Astrocyte (in vitro differentiated cells and primary cell): ENCODE measurements around the gene BRMS1. TPM values are rescaled to one million over a fixed set of nuclear protein-coding genes. Genes with fewer than 3 reads are reported as not detected.

Experiments
- DNase-seq: peaks from one replicate; pipeline ENCODE4 v3.0.0-alpha.2; 2010; ENCODE audit warnings: low read depth
- FAIRE-seq: peaks from 2 replicates; lab custom pipeline; 2011; peaks lifted over from hg19 to GRCh38; lab: Jason Lieb, UNC
- H2AFZ ChIP-seq: 2 replicates; pipeline ENCODE4 v1.6.0; 2012; ENCODE audit warnings: low read depth, low read length, inconsistent platforms
- H3K27ac ChIP-seq: 2 replicates; pipeline ENCODE4 v1.5.1; 2011; ENCODE audit warnings: low read depth, low read length, inconsistent platforms
- H3K27me3 ChIP-seq: 2 replicates; pipeline ENCODE4 v1.6.0; 2011; ENCODE audit warnings: low read length, inconsistent platforms; ENCODE audit not compliant: insufficient read depth
- H3K36me3 ChIP-seq: 2 replicates; pipeline ENCODE4 v1.5.1; 2011; ENCODE audit warnings: low read length, inconsistent platforms; ENCODE audit not compliant: insufficient read depth
- H3K4me1 ChIP-seq: 2 replicates; pipeline ENCODE4 v1.5.1; 2011; ENCODE audit warnings: low read length, inconsistent platforms; ENCODE audit not compliant: insufficient read depth
- H3K4me2 ChIP-seq: 2 replicates; pipeline ENCODE4 v1.6.0; 2012; ENCODE audit warnings: low read length, inconsistent platforms
- H3K4me3 ChIP-seq: 2 replicates; pipeline ENCODE4 v1.5.1; 2011; ENCODE audit warnings: low read depth, mild to moderate bottlenecking, low read length, inconsistent platforms; ENCODE audit not compliant: insufficient read depth
- H3K79me2 ChIP-seq: 2 replicates; pipeline ENCODE4 v1.6.0; 2012; ENCODE audit warnings: mild to moderate bottlenecking, low read length, inconsistent platforms; ENCODE audit not compliant: insufficient read depth
- H3K9ac ChIP-seq: 2 replicates; pipeline ENCODE4 v1.6.0; 2012; ENCODE audit warnings: mild to moderate bottlenecking, low read length, inconsistent platforms
- H3K9me3 ChIP-seq: 2 replicates; pipeline ENCODE4 v1.5.1; 2012; ENCODE audit warnings: low read depth, mild to moderate bottlenecking, low read length, inconsistent platforms; ENCODE audit not compliant: insufficient read depth
- H4K20me1 ChIP-seq: 2 replicates; pipeline ENCODE4 v1.6.0; 2012; ENCODE audit warnings: low read length, inconsistent platforms; ENCODE audit not compliant: insufficient read depth
- H3K27ac Mint-ChIP-seq: one replicate; pipeline ENCODE4 v1.8.0; 2021; ENCODE audit warnings: mild to moderate bottlenecking, mixed read lengths; ENCODE audit not compliant: unreplicated experiment
- H3K27me3 Mint-ChIP-seq: one replicate; pipeline ENCODE4 v1.8.0; 2021; ENCODE audit warnings: low read depth, mixed read lengths; ENCODE audit not compliant: unreplicated experiment
- H3K36me3 Mint-ChIP-seq: one replicate; pipeline ENCODE4 v1.8.0; 2021; ENCODE audit warnings: low read depth, mixed read lengths; ENCODE audit not compliant: unreplicated experiment
- H3K4me1 Mint-ChIP-seq: one replicate; pipeline ENCODE4 v1.8.0; 2021; ENCODE audit warnings: low read depth, mixed read lengths; ENCODE audit not compliant: unreplicated experiment
- H3K4me3 Mint-ChIP-seq: one replicate; pipeline ENCODE4 v1.8.0; 2021; ENCODE audit warnings: mild to moderate bottlenecking, moderate library complexity, mixed read lengths; ENCODE audit not compliant: unreplicated experiment
- H3K9me3 Mint-ChIP-seq: one replicate; pipeline ENCODE4 v1.8.0; 2021; ENCODE audit warnings: mild to moderate bottlenecking, mixed read lengths; ENCODE audit not compliant: unreplicated experiment
- CTCF ChIP-seq: IDR thresholded peaks from 2 replicates; pipeline ENCODE4 v1.5.1; 2011; ENCODE audit warnings: low read depth, mild to moderate bottlenecking, inconsistent platforms, low read length, moderate library complexity; ENCODE audit not compliant: insufficient read depth
- EZH2 ChIP-seq: IDR thresholded peaks from 2 replicates; pipeline ENCODE4 v1.6.1; 2012; ENCODE audit warnings: mild to moderate bottlenecking, low read length, inconsistent platforms; ENCODE audit not compliant: insufficient read depth
- total RNA-seq: library from RNA; stranded (reverse); gene quantifications from 2 replicates; pipeline ENCODE4 v1.2.1, GENCODE V29; 2021

BRMS1 gene
- total RNA-seq, 1 donor from 2014 or later = 47.8 TPM

- Mint-ChIP-seq H3K36me3 (peaks cover 8% of the 10 kb centered on the region), H3K9me3 (peaks cover 16% of the 10 kb centered on the region), H3K27me3 (peaks cover 2% of the 10 kb centered on the region), H3K27ac (peak within 1 kb of the TSS; percentile 88), H3K4me3 (peak within 1 kb of the TSS; percentile 64), H3K4me1 (peaks cover 32% of the 10 kb centered on the region)
- TF ChIP-seq CTCF = no peak
- no peak for TF ChIP-seq EZH2
- H3K36me3 ChIP-seq = no peaks in the 10 kb centered on the region
- FAIRE-seq (no peak), DNase-seq (no peak)
- peaks cover 32% of the 10 kb centered on the region for H3K79me2 ChIP-seq
- peak within 1 kb of the TSS; percentile 48 for H3K4me3 ChIP-seq
- peak within 1 kb of the TSS; percentile 84 for H3K27ac ChIP-seq
- H3K4me2 ChIP-seq = peak within 1 kb of the TSS; percentile 81
- peak within 1 kb of the TSS; percentile 64 for H2AFZ ChIP-seq
- peaks cover 51% of the 10 kb centered on the region for H3K4me1 ChIP-seq
- H3K9me3 ChIP-seq = no peaks in the 10 kb centered on the region
- peaks cover 15% of the 10 kb centered on the region for H4K20me1 ChIP-seq
- no peaks in the 10 kb centered on the region for H3K27me3 ChIP-seq
- peak within 1 kb of the TSS; percentile 80 for H3K9ac ChIP-seq
These were observed 28.1 kb downstream of the BRMS1 start, which contains the start of gene CD248 for GRCh38 chr11:66316849-66317251. Gene CD248 (minus strand): TSS chr11:66317044. CDS start chr11:66317027, 17 bp downstream.

GRCh38 chr11:66315921-66316811 lies 28.7 kb downstream of the BRMS1 start:
- Histone ChIP-seq H3K9me3 (no peaks in the 10 kb centered on the region), H3K4me1 (peaks cover 53% of the 10 kb centered on the region), H3K4me2 (peak overlapping the region; percentile 81), H3K27ac (peak overlapping the region; percentile 50), H3K27me3 (no peaks in the 10 kb centered on the region), H3K9ac (peak overlapping the region; percentile 80), H2AFZ (no peak overlapping the region), H4K20me1 (peaks cover 15% of the 10 kb centered on the region), H3K4me3 (peak overlapping the region; percentile 48), H3K36me3 (no peaks in the 10 kb centered on the region), H3K79me2 (peaks cover 32% of the 10 kb centered on the region)
- H3K27ac Mint-ChIP-seq = no peak overlapping the region
- no peak for DNase-seq
- no peak for FAIRE-seq
- H3K4me3 Mint-ChIP-seq = no peak overlapping the region
- peaks cover 8% of the 10 kb centered on the region for H3K36me3 Mint-ChIP-seq
- no peak for TF ChIP-seq EZH2
- TF ChIP-seq CTCF = no peak
- H3K4me1 Mint-ChIP-seq = peaks cover 34% of the 10 kb centered on the region
- H3K9me3 Mint-ChIP-seq = peaks cover 16% of the 10 kb centered on the region
- H3K27me3 Mint-ChIP-seq = peaks cover 2% of the 10 kb centered on the region
